CD1c-positive myeloid dendritic cell (primary cell): Measurements from ENCODE around the gene IL15.
"Not testable (repeated sequence)": the region's sequence is repeated elsewhere in the genome, so short reads cannot be mapped to it uniquely, and the experiment has no call there.

Source experiments
- DNase-seq: peaks from one replicate; pipeline ENCODE4 v3.0.0-alpha.2; 2016; ENCODE audit errors: extremely low spot score

IL15 gene

DNA sequence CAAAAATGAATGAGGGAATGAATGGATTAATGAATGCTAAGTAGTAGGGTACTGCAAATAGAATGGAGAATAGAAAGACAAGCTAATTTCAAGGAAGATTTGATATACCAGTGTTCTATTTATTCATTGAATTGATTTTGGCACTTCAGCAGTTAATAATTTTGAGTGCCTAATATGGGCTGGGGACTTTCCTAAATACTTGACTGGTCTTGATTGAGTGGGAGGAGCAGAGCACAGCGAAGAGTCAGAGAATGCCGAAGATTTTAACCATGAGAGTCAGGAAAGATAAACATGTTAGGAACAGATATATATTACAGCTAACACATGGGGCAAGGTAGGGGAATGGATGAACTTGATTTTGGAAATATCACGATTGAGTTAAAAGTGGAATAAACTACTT lies 10.6 kb downstream of the IL15 start:
- DNase-seq: no peak

DNA sequence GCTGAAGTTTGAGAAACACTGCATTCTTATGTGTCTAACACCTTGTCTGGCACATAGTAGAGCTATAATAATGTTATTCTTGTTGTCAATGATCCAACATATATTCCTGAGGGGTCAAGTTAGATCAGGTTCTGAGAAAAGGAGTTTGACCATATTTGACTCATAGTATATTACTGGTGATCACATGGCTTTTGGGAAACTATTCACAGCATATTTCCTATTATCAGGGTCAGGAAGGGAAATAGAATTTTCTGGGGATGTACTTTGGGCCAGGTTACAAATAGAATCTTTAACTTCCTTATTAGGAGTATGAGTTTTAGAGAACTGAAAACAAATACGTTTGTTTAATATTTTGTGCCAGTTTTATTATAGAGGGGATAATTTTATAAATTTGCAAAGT lies 11.6 kb downstream of the IL15 start:
- DNase-seq: peak; percentile 57

DNA sequence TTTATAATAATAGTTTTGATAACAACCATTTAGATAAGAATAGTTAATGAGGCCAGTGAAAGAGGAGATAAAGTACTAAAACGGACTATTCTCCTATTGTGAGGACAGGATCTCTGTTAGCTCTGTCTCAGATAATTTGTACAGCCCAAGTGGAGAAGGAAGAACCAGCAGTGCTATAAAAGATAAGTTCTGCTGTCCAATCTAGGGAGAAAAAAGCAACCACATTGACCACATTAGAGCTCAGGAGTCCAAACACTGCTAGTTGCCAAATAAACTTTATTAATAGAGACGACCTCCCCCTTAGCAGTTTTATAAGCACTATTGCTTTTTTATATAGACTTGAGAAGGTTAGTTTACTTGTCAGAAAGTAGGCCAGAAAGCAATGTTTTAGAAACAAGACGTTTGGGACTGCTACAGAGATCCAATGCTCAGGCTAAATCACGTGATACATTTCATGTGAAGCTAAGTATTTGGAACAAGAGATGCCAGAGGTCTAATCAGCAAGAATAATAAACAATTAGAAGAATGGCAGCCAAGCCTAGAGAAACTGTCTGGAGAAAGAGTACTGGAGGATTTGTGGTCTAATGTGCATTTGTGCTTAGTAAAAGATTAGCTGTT lies 15.9 kb downstream of the IL15 start:
- no peak for DNase-seq

DNA sequence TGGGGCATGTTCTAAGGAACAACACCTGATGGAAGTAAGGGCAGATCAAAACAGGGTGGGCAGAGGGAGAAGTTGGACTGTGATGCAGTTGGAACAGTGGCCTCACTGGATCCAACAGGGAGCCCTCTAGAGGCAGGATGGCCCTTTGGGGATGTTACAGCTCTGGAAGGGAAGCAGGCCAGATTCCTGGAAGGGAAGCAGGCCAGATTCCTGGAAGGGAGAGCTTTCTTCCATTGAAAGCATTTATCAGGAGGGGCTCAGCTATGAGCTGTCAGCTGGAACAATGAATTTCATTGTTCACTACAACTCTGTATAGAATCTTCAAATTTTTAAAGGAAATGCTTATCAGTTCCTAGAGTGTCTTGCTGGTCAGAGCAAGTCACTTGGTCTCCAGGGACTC lies 17.7 kb downstream of the IL15 start:
- no peak for DNase-seq

DNA sequence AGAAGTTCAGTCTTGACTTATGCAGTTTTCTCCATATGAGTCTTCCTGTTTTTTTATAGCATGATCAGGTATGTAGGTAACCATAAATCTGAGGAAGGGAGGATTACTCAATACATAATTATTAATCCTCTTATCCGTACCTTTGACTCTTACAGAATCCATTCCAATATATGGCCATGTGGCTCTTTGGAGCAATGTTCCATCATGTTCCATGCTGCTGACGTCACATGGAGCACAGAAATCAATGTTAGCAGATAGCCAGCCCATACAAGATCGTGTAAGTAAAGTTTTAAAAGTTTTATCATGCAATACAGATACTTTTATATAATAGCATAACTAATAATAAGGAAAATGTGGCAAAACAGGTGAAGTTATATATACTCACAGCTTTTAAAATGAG lies 19.6 kb downstream of the IL15 start:
- no peak for DNase-seq

DNA sequence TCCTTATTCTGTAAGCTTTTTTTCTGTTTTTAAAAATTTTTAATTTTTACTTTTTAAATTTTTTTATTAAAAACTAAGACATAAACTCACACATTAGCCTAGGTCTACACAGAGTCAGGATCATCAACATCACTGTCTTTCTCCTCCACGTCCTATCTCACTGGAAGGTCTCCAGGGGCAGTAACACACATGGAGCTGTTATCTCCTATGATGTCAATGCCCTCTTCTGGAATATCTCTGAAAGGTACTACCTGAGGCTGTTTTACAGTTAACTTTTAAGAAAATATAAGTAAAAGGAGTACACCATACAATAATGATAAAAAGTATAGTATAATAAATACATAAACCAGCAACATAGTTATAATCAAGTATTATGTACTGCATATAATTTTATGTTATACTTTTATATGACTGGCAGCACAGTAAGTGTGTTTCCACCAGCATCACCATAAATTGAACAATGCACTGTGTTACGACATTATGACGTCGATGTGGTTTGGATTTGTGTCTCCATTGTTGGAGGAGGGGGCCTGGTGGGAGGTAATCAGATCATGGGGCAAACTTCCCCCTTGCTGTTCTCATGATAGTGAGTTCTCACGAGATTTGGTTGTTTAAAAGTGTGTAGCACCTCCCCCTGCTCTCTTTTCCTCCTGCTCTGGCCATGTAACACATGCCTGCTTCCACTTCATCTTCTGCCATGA lies 21.3 kb downstream of the IL15 start:
- DNase-seq: peak; percentile 35

DNA sequence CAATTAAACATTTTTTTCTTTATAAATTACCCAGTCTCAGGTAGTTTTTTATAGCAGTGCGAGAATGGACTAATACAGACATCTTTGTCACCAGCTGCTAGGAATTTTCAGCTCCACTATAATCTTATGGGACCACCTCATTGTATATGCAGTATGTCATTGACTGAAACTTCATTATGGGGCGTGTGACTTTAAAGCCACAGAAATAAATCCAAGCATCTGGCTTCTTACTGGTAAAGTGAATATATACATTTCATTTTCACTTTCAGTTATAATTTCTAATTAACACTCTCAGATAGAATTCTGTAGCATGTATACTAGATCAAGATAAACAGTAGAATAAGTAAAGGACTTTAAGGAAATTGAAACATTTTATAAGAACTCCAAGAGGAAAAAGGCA lies 21.9 kb downstream of the IL15 start:
- no peak for DNase-seq

DNA sequence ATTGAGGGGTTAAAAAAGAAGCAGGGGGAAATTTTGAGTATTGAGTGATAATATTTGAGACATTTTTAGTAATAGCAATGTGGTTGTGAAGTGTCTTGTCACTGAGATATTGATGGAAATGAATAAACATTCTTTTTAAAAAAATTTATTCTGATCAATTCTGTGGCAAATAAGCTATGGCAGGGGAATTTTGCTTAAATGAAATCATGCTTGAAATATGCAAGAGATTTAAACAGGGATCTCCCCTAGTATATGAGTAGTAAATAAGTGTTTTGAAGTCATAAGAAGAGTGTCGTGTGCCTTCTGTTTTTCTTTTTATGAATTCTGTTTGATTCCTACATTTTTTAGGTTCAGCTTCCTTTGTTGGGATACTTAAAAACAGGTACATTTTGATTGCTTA lies 23.2 kb downstream of the IL15 start:
- DNase-seq: no peak

DNA sequence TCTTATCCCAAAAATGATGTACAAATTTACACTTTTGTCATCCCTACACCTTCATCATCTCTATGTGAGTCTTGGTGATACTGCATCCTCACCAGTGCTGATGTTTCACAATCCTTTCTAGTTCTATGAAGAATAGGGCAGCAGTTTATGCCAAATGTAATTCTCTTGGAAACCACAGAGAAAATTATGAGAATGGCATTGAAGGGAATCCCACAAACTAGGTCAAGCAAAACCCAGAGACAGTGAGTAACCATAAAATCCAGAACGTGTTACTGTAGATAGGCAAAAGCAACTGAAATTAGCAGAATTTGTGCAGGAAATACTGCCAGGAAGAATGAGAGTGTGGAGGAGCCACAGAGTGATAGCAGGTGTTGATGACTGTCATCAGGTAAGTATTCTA lies 24.5 kb downstream of the IL15 start:
- no peak for DNase-seq

DNA sequence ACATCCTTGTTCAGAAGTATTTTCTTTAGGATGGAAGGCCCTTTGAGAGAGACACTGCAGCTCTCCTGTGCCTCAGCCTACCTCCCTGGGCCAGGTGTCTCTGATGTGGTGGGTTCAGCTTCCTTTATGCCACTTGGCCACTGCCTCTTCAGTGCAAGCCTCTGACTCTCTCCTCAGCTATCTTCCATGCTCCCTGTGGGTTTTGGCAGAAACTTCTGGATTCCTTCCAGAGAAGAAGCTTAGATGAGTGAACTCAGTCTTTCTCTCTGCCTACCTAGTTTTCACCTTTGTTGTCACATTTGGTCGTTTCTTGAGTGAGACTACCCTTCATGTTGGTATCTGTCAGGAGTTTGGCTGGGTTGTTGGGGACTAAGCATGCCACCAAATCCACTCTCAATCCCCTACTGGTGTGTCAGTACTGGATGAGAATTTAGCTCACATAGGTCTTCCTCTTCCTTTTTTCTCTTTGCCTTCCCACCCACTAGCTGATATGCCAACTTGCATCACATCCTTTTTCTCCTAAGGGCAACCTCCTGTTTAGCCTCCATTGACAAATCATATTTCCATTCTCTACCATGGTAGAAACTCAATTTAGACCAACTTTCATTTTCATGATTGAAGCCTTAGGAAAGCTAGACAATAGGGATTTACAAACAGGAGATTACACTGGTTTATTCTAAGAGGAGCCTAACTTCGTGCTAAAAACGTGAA lies 32.0 kb downstream of the IL15 start:
- peak; percentile 26 for DNase-seq

DNA sequence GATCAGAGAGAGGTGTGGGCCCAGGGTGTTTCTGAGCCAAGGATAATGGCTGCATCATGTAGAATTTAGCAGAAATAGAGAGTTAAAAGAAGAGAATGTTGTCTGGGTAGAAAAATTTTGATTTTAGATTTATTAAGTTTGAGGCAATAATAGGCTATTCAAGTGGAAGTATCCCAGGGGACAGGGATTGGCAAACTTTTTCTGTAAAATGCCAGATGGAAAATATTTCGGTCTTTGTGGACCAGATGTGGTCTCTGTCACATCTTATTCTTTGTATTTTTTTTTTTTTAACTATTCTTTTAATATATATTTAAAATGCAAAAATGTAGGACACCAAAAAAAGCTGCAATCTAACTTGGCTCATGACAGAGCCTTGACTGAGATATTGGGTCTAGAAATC lies 33.1 kb downstream of the IL15 start:
- no peak for DNase-seq

DNA sequence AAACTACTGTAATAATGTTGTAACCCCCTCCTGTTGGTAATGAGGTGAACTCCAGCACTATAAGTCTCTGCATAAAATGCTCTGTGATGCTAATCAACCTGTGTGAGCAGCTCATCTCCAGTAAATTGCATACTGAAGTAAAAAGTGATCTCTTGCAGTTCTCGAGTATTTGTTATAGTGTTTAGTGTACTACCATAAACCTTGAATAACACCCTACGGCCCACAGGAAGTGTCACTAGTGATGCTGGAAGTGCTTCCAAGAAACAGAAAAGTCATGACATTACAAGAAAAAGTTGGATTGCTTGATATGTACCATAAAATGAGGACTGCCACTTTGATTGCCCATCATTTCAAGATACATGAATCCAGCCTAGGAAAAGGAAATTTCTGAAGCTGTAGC lies 39.0 kb downstream of the IL15 start:
- DNase-seq: no peak

DNA sequence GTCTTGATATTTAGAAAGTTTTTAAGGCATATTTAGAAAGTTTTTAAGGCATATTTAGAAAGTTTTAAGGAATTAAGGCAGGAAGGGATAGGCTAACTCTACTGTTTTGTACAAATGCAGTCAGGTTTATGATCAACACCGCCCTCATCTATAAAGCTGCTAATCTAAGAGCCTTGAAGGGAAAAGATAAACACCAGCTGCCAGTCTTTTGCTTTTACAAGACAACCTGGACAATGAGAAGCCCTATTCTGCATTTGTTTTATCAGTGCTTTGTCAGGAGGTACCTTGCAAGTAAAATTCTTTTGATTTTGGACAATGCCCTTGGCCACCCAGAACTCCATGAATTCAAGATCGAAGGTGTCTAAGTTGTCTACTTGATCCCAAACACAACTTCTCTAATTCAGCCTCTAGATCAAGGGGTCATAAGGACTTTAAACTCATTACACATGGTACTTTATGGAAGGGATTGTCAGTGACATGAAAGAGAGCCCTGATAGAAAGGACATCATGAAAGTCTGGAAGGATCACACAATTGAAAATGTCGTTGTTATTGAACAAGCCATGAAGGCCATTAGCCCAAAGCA lies 39.8 kb downstream of the IL15 start:
- no peak for DNase-seq

DNA sequence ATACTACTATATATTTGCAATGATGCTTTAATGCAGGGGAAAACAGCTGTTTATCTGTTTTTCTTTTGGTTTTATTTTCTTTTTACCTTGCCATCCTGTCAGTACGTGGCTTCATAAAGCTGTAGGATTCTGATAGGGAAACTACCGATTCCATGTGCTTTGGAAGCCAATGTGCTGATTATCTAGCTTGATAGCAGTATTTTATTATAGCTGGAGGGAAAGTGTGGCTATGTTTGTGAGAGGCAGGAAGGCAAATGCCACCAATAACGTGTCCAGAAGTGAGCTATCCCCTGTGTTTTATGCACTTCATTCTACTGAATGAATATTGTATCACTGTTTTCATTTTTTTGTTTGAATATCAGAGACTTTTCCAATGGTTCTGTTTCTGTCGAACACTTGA lies 43.7 kb downstream of the IL15 start:
- DNase-seq: no peak

DNA sequence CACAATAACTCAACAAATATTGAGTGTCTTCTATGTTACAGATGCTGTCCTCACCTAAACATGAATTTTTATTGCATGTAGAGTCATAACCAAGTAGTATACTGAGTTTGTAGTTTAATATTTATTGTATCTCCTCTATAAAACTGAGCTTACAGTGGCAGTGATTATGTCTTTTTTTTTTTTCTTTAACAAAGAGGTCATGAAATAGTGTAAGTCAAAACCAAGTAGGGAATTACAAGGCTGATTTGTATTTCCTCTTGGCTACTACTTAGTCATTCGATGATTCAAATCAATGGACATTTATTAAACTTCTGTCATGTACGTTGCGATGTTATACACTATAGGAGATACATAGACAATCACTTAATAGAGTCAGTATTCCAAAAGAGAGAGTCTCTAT lies 48.4 kb downstream of the IL15 start:
- DNase-seq: no peak

DNA sequence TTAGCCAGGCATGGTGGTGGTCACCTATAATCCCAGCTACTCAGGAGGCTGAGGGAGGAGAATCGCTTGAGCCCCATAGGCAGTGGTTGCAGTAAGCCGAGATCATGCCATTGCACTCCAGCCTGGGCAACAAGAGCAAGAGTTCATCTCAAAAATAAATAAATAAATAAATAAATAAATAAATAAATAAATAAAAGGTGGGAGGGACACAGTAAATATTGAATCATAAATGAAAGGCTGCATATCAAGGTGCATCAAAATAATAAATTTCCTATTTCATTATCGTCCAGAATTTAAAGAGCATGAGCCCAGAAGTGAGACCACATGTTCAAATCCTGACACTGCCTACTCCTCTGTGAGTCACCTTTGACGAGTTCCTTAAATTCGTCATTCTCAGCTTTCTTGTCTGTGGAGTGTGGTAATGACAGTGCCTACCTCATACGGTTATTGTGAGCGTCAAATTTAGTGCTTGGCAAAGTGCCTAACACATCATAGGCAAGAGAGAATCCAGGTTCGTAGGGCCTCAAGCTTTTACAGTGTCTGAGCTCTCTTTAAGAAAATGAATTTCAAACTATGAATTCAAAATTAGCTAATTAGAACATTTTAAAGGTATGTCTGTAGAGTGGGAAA lies 49.9 kb downstream of the IL15 start:
- peak; percentile 83 for DNase-seq

DNA sequence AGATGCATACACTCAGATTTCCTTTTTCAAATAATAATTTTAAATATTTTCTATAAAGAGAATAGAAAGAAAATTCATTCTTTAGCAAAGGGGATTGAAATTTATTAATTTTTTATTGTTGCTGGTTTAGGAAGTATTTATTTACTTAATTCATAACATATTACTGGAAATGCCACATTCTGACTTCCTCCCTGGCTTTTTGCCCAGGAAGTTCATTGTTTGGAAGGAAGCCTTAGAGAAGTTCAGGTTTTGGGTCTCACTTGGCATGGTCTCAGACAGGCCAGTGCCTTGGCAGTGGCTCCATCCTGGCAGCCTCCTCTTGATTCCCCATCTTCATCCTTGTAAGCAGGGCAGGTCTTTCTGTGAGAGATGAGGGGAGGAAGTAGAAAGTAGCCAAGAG lies 50.5 kb downstream of the IL15 start:
- DNase-seq: peak; percentile 18

DNA sequence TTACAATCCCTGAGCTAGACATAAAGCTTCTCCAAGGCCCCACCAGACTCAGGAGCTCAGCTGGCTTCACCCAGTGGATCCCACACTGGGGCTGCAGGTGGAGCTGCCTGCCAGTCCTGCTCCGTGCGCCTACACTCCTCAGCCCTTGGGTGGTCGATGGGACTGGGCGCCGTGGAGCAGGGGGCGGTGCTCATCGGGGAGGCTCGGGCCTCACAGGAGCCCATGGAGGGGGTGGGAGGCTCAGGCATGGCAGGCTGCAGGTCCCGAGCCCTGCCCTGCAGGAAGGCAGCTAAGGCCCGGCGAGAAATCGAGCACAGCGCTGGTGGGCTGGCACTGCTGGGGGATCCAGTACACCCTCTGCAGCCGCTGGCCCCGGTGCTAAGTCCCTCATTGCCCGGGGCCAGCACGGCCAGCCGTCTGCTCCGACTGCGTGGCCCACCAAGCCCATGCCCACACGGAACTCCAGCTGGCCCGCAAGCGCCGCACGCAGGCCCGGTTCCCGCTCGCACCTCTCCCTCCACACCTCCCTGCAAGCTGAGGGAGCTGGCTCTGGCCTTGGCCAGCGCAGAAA lies 53.4 kb downstream of the IL15 start:
- DNase-seq: not testable (repeated sequence)

DNA sequence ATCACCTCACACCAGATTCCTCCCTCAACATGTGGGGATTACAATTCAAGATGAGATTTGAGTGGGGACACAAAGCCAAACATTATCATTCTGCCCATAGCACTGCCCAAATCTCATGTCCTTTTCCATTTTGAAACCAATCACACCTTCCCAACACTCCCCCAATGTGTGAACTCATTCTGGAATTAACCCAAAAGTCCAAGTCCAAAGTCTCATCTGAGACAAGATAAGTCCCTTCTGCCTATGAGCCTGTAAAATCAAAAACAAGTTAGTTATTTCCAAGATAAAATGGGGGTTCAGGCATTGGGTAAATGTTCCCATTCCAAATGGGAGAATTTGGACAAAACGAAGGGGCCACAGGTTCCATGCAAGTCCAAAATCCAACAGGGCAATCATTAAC lies 54.9 kb downstream of the IL15 start:
- not testable (repeated sequence) for DNase-seq

DNA sequence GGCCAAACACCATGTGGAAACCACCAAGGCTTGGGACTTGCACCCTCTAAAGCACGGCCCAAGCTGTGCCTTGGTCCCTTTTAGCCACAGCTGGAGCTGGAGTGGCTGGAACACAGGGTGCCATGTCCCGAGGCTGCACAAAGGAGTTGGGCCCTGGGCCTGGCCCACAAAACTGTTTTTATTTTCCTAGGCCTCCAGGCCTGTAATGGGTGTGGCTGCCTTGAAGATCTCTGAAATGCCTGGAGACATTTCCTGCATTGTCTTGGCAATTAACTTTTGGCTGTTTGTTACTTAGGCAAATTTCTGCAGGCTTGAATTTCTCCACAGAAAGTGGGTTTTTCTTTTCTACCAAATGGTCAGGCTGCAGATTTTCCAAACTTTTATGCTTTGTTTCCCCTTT lies 55.7 kb downstream of the IL15 start:
- DNase-seq: no peak

DNA sequence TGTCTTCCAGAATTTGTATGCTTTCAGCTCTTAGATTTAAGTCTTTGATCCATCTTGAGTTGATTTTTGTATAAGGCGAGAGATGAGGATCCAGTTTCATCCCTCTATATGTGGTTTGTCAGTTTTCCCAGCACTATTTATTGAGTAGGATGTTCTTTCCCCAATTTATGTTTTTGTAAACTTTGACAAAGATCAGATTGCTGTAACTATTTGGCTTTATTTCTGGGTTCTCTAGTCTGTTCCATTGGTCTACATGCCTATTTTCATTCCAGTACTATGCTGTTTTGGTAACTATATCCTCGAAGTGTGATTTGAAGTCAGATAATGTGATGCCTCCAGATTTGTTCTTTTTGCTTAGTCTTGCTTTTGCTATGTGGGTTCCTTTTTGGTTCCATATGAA lies 60.7 kb downstream of the IL15 start:
- DNase-seq: no peak
